Keratinocyte (primary cell): ENCODE results near the gene PHACTR1. TPM values are rescaled to one million over a fixed set of nuclear protein-coding genes. Genes with fewer than 3 reads are reported as not detected.

Experiments used
- DNase-seq: peaks from one replicate; pipeline ENCODE4 v3.0.0-alpha.2; 2011; ENCODE audit warnings: low read depth, missing footprints, low spot score
- FAIRE-seq: peaks from 2 replicates; lab custom pipeline; 2011; peaks lifted over from hg19 to GRCh38; lab: Jason Lieb, UNC
- H2AFZ ChIP-seq: 2 replicates; pipeline ENCODE4 v1.6.0; 2012; ENCODE audit warnings: low read length, control low read depth, inconsistent platforms; ENCODE audit not compliant: control insufficient read depth
- H3K27ac ChIP-seq: 2 replicates; pipeline ENCODE4 v1.5.1; 2011; ENCODE audit warnings: low read length; ENCODE audit not compliant: control insufficient read depth, insufficient read depth
- H3K27me3 ChIP-seq: 3 replicates; pipeline ENCODE4 v1.6.0; 2011; ENCODE audit warnings: low read length; ENCODE audit not compliant: control insufficient read depth, insufficient read depth; ENCODE audit errors: extremely low read depth
- H3K36me3 ChIP-seq, 2 experiments: 2 replicates in 1 of 2; 3 replicates in 1 of 2; pipeline ENCODE4 v1.5.1; 2011; ENCODE audit warnings: low read length in 2 of 2, mild to moderate bottlenecking in 1 of 2; ENCODE audit not compliant: control insufficient read depth in 2 of 2, insufficient read depth in 2 of 2; ENCODE audit errors: extremely low read depth in 1 of 2
- H3K4me1 ChIP-seq: 3 replicates; pipeline ENCODE4 v1.5.1; 2011; ENCODE audit warnings: low read length; ENCODE audit not compliant: control insufficient read depth, insufficient read depth; ENCODE audit errors: extremely low read depth
- H3K4me2 ChIP-seq: 3 replicates; pipeline ENCODE4 v1.6.0; 2011; ENCODE audit warnings: low read depth, low read length; ENCODE audit not compliant: control insufficient read depth, insufficient read depth; ENCODE audit errors: extremely low read depth
- H3K4me3 ChIP-seq, 3 experiments: fragments of 200-600 bp in 1 of 3; sonication (generic) in 1 of 3; 2 replicates in 2 of 3; 3 replicates in 1 of 3; pipeline ENCODE4 v1.5.1; 2011 to 2016; ENCODE audit warnings: low read length in 3 of 3, mild to moderate bottlenecking in 3 of 3, control low read depth in 2 of 3, inconsistent platforms in 1 of 3, low read depth in 1 of 3, mixed read lengths in 1 of 3, mixed run types in 1 of 3, moderate library complexity in 1 of 3; ENCODE audit not compliant: control insufficient read depth in 2 of 3, insufficient read depth in 2 of 3; ENCODE audit errors: extremely low read depth in 1 of 3
- H3K79me2 ChIP-seq: 2 replicates; pipeline ENCODE4 v1.6.0; 2012; ENCODE audit warnings: low read length; ENCODE audit not compliant: control insufficient read depth, insufficient read depth
- H3K9ac ChIP-seq: 3 replicates; pipeline ENCODE4 v1.6.0; 2011; ENCODE audit warnings: low read length; ENCODE audit not compliant: control insufficient read depth, insufficient read depth; ENCODE audit errors: extremely low read depth
- H3K9me1 ChIP-seq: 3 replicates; pipeline ENCODE4 v1.6.0; 2011; ENCODE audit warnings: low read length; ENCODE audit not compliant: control insufficient read depth, insufficient read depth; ENCODE audit errors: extremely low read depth
- H3K9me3 ChIP-seq: 2 replicates; pipeline ENCODE4 v1.5.1; 2012; ENCODE audit warnings: low read depth, low read length; ENCODE audit not compliant: control insufficient read depth
- H4K20me1 ChIP-seq: 3 replicates; pipeline ENCODE4 v1.6.0; 2011; ENCODE audit warnings: low read length; ENCODE audit not compliant: control insufficient read depth, insufficient read depth; ENCODE audit errors: extremely low read depth
- CTCF ChIP-seq, 3 experiments: IDR thresholded peaks in 1 of 3; conservative IDR thresholded peaks in 1 of 3; optimal IDR thresholded peaks in 1 of 3; 2 replicates in 2 of 3; 3 replicates in 1 of 3; pipeline versions ENCODE3 to v1.5.1; 2011; ENCODE audit warnings: low read length in 3 of 3, mild to moderate bottlenecking in 3 of 3, moderate library complexity in 2 of 3, control low read depth in 1 of 3, inconsistent platforms in 1 of 3; ENCODE audit not compliant: insufficient read depth in 2 of 3; ENCODE audit errors: extremely low read depth in 1 of 3
- EZH2 ChIP-seq: IDR thresholded peaks from one replicate; pipeline ENCODE4 v1.6.1; 2012; ENCODE audit warnings: inconsistent platforms, mild to moderate bottlenecking, low read length, moderate library complexity
- dilution Hi-C: fragments of 300-500 bp; cut with MboI; formaldehyde crosslinking; loops from one replicate; pipeline ENCODE4 v1.7.0; 2020; ENCODE audit warnings: low sequenced_read_pairs; ENCODE audit not compliant: extremely low pct_ligation_motif_present
- polyA plus RNA-seq, 5 experiments: library from polyadenylated mRNA; depleted of rRNA in 3 of 5; stranded (reverse) in 3 of 5; stranded (forward) in 1 of 5; unstranded in 1 of 5; fragments of >200 nt; gene quantifications; 1 replicate in 1 of 5; 2 replicates in 3 of 5; 3 replicates in 1 of 5; pipeline versions ENCODE4 v1.2.1 to v1.2.3, GENCODE V29; 2011 to 2012; ENCODE audit warnings: missing spikeins in 2 of 5, low read depth in 1 of 5, low replicate concordance in 1 of 5

PHACTR1 gene
- polyA plus RNA-seq, 1 donor (not counting 4 experiments of a cell fraction or from before 2014, with no cell fraction given), result 0.22 TPM

GRCh38 chr6:13113981-13114593 is 397.5 kb downstream of the PHACTR1 start:
- Histone ChIP-seq H3K9me3 (no peaks in the 10 kb centered on the region), H3K36me3 (no peaks in the 10 kb centered on the region), H3K4me1 (no peaks in the 10 kb centered on the region), H3K4me2 (no peak overlapping the region), H3K9me1 (no peaks in the 10 kb centered on the region), H4K20me1 (no peaks in the 10 kb centered on the region), H3K27me3 (peaks cover 3% of the 10 kb centered on the region), H2AFZ (no peak overlapping the region), H3K9ac (no peak overlapping the region), H3K27ac (no peak overlapping the region), H3K4me3 (no peak overlapping the region), H3K79me2 (no peaks in the 10 kb centered on the region)
- DNase-seq (no peak), FAIRE-seq (no peak)
- dilution Hi-C loops, result no loop called here
- TF ChIP-seq EZH2 (no peak), CTCF (optimal IDR thresholded peaks at IDR 0.05 in 1 of 3, IDR thresholded peaks at IDR 0.05 in 1 of 3, conservative IDR thresholded peaks at IDR 0.05 in 1 of 3; ENCODE audit: extremely low read depth in 1 of 3, insufficient read depth in 2 of 3, low read length in 3 of 3) (no peak)

GRCh38 chr6:13116155-13116554 is 399.6 kb downstream of the PHACTR1 start:
- H3K9me3 ChIP-seq, result no peaks in the 10 kb centered on the region
- dilution Hi-C loops, result no loop called here

More at GRCh38 chr6:13116155-13116554, 399.6 kb downstream of the PHACTR1 start:
- TF ChIP-seq CTCF (optimal IDR thresholded peaks at IDR 0.05 in 1 of 3, IDR thresholded peaks at IDR 0.05 in 1 of 3, conservative IDR thresholded peaks at IDR 0.05 in 1 of 3; ENCODE audit: extremely low read depth in 1 of 3, insufficient read depth in 2 of 3, low read length in 3 of 3) (no peak), EZH2 (no peak)
- FAIRE-seq, result no peak
- H3K4me2 ChIP-seq, result no peak overlapping the region
- no peak overlapping the region for H3K27ac ChIP-seq
- H3K4me3 ChIP-seq, result no peak overlapping the region
- no peaks in the 10 kb centered on the region for H4K20me1 ChIP-seq
- DNase-seq, result no peak
- no peaks in the 10 kb centered on the region for H3K36me3 ChIP-seq
- no peaks in the 10 kb centered on the region for H3K9me1 ChIP-seq
- no peak overlapping the region for H3K9ac ChIP-seq
- H3K27me3 ChIP-seq, result peaks cover 3% of the 10 kb centered on the region
- no peak overlapping the region for H2AFZ ChIP-seq
- H3K79me2 ChIP-seq, result no peaks in the 10 kb centered on the region
- no peaks in the 10 kb centered on the region for H3K4me1 ChIP-seq
